ENCODE results near the gene PPP6R2.

The PPP6R2 gene

GRCh38 chr22:50445880-50446707 lies 103.0 kb downstream of the PPP6R2 start:
- DNase-seq (ENCODE audit: low read depth), result no peak

- DNase-seq (ENCODE audit: low read depth), result no peak
These were observed 103.8 kb downstream of the PPP6R2 start for GRCh38 chr22:50446708-50447575.

- DNase-seq (ENCODE audit: low read depth), result no peak
These were observed 104.7 kb downstream of the PPP6R2 start for GRCh38 chr22:50447576-50448551.

GRCh38 chr22:50452649-50453048 lies 109.5 kb downstream of the PPP6R2 start:
- DNase-seq (ENCODE audit: low read depth), result no peak

GRCh38 chr22:50454556-50455075 lies 111.5 kb downstream of the PPP6R2 start:
- no peak for DNase-seq (ENCODE audit: low read depth)

GRCh38 chr22:50455201-50455600 lies 112.1 kb downstream of the PPP6R2 start:
- no peak for DNase-seq (ENCODE audit: low read depth)

GRCh38 chr22:50456026-50456425 lies 112.9 kb downstream of the PPP6R2 start:
- DNase-seq (ENCODE audit: low read depth), result no peak

- no peak for DNase-seq (ENCODE audit: low read depth)
These were observed 113.5 kb downstream of the PPP6R2 start for GRCh38 chr22:50456466-50457234.

- no peak for DNase-seq (ENCODE audit: low read depth)
These were observed 115.9 kb downstream of the PPP6R2 start for GRCh38 chr22:50459016-50459415.

GRCh38 chr22:50459496-50460140 lies 116.5 kb downstream of the PPP6R2 start:
- no peak for DNase-seq (ENCODE audit: low read depth)

- no peak for DNase-seq (ENCODE audit: low read depth)
These were observed 117.8 kb downstream of the PPP6R2 start for GRCh38 chr22:50460938-50461337.

GRCh38 chr22:50461536-50461935 lies 118.4 kb downstream of the PPP6R2 start:
- DNase-seq (ENCODE audit: low read depth), result no peak

- DNase-seq (ENCODE audit: low read depth), result no peak
These were observed 118.9 kb downstream of the PPP6R2 start for GRCh38 chr22:50461979-50462540.

GRCh38 chr22:50463188-50463900 lies 120.2 kb downstream of the PPP6R2 start:
- DNase-seq (ENCODE audit: low read depth), result no peak

- no peak for DNase-seq (ENCODE audit: low read depth)
These were observed 121.3 kb downstream of the PPP6R2 start for GRCh38 chr22:50464451-50464850.

GRCh38 chr22:50465066-50465930 lies 122.2 kb downstream of the PPP6R2 start:
- no peak for DNase-seq (ENCODE audit: low read depth)

- no peak for DNase-seq (ENCODE audit: low read depth)
These were observed 124.2 kb downstream of the PPP6R2 start for GRCh38 chr22:50467341-50467740.

GRCh38 chr22:50467773-50468440 lies 124.8 kb downstream of the PPP6R2 start:
- DNase-seq (ENCODE audit: low read depth), result no peak
